A549 (cell line): ENCODE data around the gene EYA3.

ENCODE experiments used
- CBX8 ChIP-seq: fragments of 200-600 bp; sonication (generic); IDR thresholded peaks from 2 replicates; pipeline ENCODE4 v1.6.1; 2016
- CEBPB ChIP-seq, 2 experiments: fragments of >200 bp in 1 of 2; sonication (Bioruptor Twin) in 1 of 2; formaldehyde crosslinking in 1 of 2; IDR thresholded peaks; 2 replicates each; pipeline ENCODE4 v1.6.1; 2012 to 2016
- EP300 ChIP-seq, 2 experiments: fragments of >200 bp; sonication (Bioruptor Twin); formaldehyde crosslinking; IDR thresholded peaks; 2 replicates in 1 of 2; 3 replicates in 1 of 2; pipeline ENCODE4 v1.6.1; 2016 to 2017
- JUN ChIP-seq, 2 experiments: fragments of >200 bp; sonication (Bioruptor Twin); formaldehyde crosslinking; IDR thresholded peaks; 2 replicates in 1 of 2; 3 replicates in 1 of 2; pipeline ENCODE4 v1.6.1; 2016 to 2017
- JUNB ChIP-seq: fragments of >200 bp; sonication (Bioruptor Twin); formaldehyde crosslinking; IDR thresholded peaks from 2 replicates; pipeline ENCODE4 v1.6.1; 2016
- KDM1A ChIP-seq: fragments of 200-600 bp; sonication (generic); IDR thresholded peaks from 2 replicates; pipeline ENCODE4 v1.6.1; 2016; ENCODE audit warnings: low read depth, mild to moderate bottlenecking
- POLR2A ChIP-seq: IDR thresholded peaks from 2 replicates; pipeline ENCODE4 v1.6.1; 2012; ENCODE audit warnings: mild to moderate bottlenecking, low read length
- RCOR1 ChIP-seq: fragments of 150-350 bp; IDR thresholded peaks from 2 replicates; pipeline ENCODE4 v1.6.1; 2014; ENCODE audit warnings: antibody characterized with exemption, low read length, low read depth
- RFX5 ChIP-seq: fragments of 450-650 bp; IDR thresholded peaks from 2 replicates; pipeline ENCODE4 v1.7.1; 2014; ENCODE audit warnings: antibody characterized with exemption, mild to moderate bottlenecking, moderate library complexity
- RNF2 ChIP-seq: fragments of 200-600 bp; sonication (generic); IDR thresholded peaks from 2 replicates; pipeline ENCODE4 v1.6.1; 2016; ENCODE audit warnings: low read depth, mild to moderate bottlenecking, antibody characterized with exemption, moderate library complexity, borderline replicate concordance
- USF2 ChIP-seq: fragments of 450-650 bp; IDR thresholded peaks from 2 replicates; pipeline ENCODE4 v1.6.1; 2014; ENCODE audit warnings: antibody characterized with exemption
- ZSCAN20 ChIP-seq: fragments of 250-450 bp; sonication (Bioruptor Pico); IDR thresholded peaks from 2 replicates; pipeline ENCODE4 v1.8.0; 2022; ENCODE audit warnings: mild to moderate bottlenecking, moderate library complexity
- TF ChIP-seq, protein P1 (sequence below): fragments of >200 bp; sonication (Bioruptor Twin); formaldehyde crosslinking; IDR thresholded peaks from 3 replicates; pipeline ENCODE4 v1.5.1; 2016

DNA sequence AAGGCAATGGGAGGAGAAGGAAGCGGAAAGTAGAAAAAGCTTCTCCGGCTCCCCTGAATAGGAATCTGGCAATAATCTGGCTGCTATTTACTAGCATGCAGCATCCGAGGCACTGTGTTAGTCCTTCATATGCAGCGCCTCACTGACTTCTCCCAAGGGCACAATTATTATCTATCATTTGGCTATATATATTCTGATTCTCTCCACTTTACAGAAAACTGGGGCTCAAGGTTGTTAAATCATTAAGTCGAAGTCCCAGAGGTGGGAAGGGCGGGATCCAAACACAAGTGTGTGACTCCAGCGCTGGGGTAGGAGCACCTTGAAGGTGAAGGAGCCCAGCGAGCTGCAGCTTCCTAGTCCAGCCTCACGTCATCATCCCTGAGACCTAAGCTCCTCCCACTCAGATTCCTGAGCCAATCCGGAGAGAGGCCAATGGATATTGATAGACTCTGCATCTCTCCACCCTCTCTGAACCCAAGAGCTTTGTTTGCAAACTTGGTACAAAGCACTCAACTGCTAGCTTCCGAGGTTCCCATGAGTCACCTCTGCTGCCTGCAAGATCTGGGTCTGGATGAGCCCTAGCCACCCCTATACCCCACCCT, 16.6 kb upstream of the EYA3 start:
- TF ChIP-seq ZSCAN20 (CRISPR knock-in tag) (no peak), RNF2 (no peak), JUNB (no peak), RFX5 (no peak), EP300 (IDR thresholded peaks at IDR 0.05) (no peak), POLR2A (no peak), CBX8 (no peak), CEBPB (IDR thresholded peaks at IDR 0.05) (no peak), RCOR1 (no peak), USF2 (no peak), JUN (IDR thresholded peaks at IDR 0.05) (no peak), KDM1A (no peak)
- TF ChIP-seq, protein P1, sequence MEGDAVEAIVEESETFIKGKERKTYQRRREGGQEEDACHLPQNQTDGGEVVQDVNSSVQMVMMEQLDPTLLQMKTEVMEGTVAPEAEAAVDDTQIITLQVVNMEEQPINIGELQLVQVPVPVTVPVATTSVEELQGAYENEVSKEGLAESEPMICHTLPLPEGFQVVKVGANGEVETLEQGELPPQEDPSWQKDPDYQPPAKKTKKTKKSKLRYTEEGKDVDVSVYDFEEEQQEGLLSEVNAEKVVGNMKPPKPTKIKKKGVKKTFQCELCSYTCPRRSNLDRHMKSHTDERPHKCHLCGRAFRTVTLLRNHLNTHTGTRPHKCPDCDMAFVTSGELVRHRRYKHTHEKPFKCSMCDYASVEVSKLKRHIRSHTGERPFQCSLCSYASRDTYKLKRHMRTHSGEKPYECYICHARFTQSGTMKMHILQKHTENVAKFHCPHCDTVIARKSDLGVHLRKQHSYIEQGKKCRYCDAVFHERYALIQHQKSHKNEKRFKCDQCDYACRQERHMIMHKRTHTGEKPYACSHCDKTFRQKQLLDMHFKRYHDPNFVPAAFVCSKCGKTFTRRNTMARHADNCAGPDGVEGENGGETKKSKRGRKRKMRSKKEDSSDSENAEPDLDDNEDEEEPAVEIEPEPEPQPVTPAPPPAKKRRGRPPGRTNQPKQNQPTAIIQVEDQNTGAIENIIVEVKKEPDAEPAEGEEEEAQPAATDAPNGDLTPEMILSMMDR = no peak
